Lower lobe of right lung (tissue), 2 donors: ENCODE data around the gene CFAP210. TPM values are rescaled to one million over a fixed set of nuclear protein-coding genes. Genes with fewer than 3 reads are reported as not detected.

Source experiments
- ATAC-seq, 2 donors: fragments of 200-7000 bp; cut with Tn5 transposase; one replicate each; pipeline ENCODE4 v1.9.1; 2020 to 2022; ENCODE audit warnings: mild to moderate bottlenecking in 2 of 2, moderate library complexity in 2 of 2
- DNase-seq: peaks from one replicate; pipeline ENCODE4 v3.0.0-alpha.2; 2020
- H3K27ac ChIP-seq: fragments of 200-600 bp; one replicate; pipeline ENCODE4 v1.8.0; 2022
- H3K27me3 ChIP-seq: fragments of 200-600 bp; one replicate; pipeline ENCODE4 v1.8.0; 2022; ENCODE audit warnings: low read depth
- H3K36me3 ChIP-seq: fragments of 200-600 bp; one replicate; pipeline ENCODE4 v1.8.0; 2022; ENCODE audit warnings: mild to moderate bottlenecking
- H3K4me1 ChIP-seq: fragments of 200-600 bp; one replicate; pipeline ENCODE4 v1.8.0; 2022
- H3K4me3 ChIP-seq: fragments of 200-600 bp; one replicate; pipeline ENCODE4 v1.8.0; 2022; ENCODE audit warnings: mild to moderate bottlenecking
- H3K9me3 ChIP-seq: fragments of 200-600 bp; one replicate; pipeline ENCODE4 v1.8.0; 2022
- intact Hi-C: fragments of 100-400 bp; cut with DNase I; formaldehyde crosslinking; loops from one replicate; pipeline ENCODE4 v1.11.0; 2022
- total RNA-seq: library from RNA; stranded (reverse); fragmentation: NEBNext Ultra II Directional; extraction: Animal tissue kit (Norgen Biotek cat#: 25700); gene quantifications from one replicate; pipeline ENCODE4 v1.2.1, GENCODE V29; 2021
- TF ChIP-seq, protein P1 (sequence below): fragments of 200-600 bp; IDR thresholded peaks from one replicate; pipeline ENCODE4 v1.8.0; 2022; ENCODE audit warnings: antibody characterized with exemption, mild to moderate bottlenecking
- donor health status: DM: no; HTN: yes; CAD: no; lungs with severe emphysema.

CFAP210 gene
- total RNA-seq, 1 donor from 2014 or later = 0.95 TPM

DNA sequence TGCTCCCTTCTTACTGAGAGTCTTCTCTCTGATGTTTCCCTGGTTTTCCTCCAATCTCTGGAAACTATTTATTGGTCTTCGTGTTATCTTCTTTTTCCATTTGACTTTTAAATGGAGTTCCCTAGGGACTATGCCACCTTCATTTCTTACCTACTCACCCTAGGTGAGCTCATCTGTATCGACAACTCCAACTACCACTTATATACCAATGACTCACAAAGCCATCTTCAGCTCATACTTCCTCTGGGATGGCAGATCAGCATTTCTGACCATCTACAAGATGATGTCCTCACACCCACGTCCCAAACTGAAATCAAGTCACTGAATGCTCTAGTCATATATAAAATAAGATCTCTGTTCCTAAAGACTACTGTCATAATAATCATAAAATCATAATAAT is 40.6 kb downstream of the CFAP210 start:
- intact Hi-C loops = no loop called here
- TF ChIP-seq, protein P1, sequence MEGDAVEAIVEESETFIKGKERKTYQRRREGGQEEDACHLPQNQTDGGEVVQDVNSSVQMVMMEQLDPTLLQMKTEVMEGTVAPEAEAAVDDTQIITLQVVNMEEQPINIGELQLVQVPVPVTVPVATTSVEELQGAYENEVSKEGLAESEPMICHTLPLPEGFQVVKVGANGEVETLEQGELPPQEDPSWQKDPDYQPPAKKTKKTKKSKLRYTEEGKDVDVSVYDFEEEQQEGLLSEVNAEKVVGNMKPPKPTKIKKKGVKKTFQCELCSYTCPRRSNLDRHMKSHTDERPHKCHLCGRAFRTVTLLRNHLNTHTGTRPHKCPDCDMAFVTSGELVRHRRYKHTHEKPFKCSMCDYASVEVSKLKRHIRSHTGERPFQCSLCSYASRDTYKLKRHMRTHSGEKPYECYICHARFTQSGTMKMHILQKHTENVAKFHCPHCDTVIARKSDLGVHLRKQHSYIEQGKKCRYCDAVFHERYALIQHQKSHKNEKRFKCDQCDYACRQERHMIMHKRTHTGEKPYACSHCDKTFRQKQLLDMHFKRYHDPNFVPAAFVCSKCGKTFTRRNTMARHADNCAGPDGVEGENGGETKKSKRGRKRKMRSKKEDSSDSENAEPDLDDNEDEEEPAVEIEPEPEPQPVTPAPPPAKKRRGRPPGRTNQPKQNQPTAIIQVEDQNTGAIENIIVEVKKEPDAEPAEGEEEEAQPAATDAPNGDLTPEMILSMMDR = no peak
- H3K9me3 ChIP-seq = no peaks in the 10 kb centered on the region
- H3K27me3 ChIP-seq = no peaks in the 10 kb centered on the region
- H3K4me1 ChIP-seq = no peaks in the 10 kb centered on the region
- H3K36me3 ChIP-seq = no peaks in the 10 kb centered on the region
- DNase-seq (no peak), ATAC-seq (no peak)
- H3K27ac ChIP-seq = no peak overlapping the region
- no peak overlapping the region for H3K4me3 ChIP-seq

DNA sequence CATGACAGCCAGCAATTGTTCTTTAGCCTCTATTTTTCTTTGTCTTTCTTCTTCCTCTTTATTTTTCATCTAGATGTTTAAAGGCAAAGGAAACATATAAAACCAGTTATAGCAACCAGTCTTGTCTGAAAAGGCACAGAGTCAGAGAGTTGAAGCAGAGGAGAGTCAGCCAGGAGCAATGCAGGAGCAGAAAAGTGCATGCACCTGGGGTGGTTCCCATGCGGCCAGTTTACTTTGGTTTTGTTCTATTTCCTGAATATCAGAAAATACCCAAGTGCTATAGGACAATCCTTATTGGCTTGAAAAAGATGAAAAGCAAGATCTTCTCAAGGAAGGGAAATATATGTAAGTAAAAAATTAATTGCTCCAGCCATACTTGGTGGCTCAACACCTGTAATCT is 44.9 kb downstream of the CFAP210 start:
- H3K36me3 ChIP-seq = no peaks in the 10 kb centered on the region
- TF ChIP-seq, protein P1 = no peak
- no peaks in the 10 kb centered on the region for H3K4me1 ChIP-seq
- intact Hi-C loops = no loop called here
- H3K27ac ChIP-seq = no peak overlapping the region
- H3K9me3 ChIP-seq = no peaks in the 10 kb centered on the region
- H3K27me3 ChIP-seq = no peaks in the 10 kb centered on the region
- ATAC-seq (no peak), DNase-seq (no peak)
- H3K4me3 ChIP-seq = no peak overlapping the region

DNA sequence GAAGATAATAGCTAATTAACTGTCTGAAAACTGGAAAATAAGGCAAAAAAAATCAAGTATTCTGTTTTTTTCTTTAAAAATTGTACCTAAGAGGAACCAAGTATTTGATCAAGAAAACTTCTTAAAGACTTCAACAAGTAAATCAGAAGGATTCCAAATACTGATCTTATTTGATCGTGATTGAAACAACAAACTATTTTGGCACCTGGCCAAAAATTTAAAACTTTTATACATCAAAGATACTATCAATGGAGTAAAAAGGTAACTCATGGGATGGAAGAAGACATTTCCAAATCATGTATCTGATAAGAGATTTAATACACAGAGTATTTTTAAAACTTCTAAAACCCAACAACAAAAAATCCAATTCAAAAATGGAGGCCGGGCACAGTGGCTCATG is 46.7 kb downstream of the CFAP210 start:
- intact Hi-C loops = no loop called here
- Histone ChIP-seq H3K27ac (no peak overlapping the region), H3K27me3 (no peaks in the 10 kb centered on the region), H3K9me3 (no peaks in the 10 kb centered on the region), H3K4me3 (no peak overlapping the region), H3K4me1 (no peaks in the 10 kb centered on the region), H3K36me3 (no peaks in the 10 kb centered on the region)
- ATAC-seq (no peak), DNase-seq (no peak)
- TF ChIP-seq, protein P1 = no peak

DNA sequence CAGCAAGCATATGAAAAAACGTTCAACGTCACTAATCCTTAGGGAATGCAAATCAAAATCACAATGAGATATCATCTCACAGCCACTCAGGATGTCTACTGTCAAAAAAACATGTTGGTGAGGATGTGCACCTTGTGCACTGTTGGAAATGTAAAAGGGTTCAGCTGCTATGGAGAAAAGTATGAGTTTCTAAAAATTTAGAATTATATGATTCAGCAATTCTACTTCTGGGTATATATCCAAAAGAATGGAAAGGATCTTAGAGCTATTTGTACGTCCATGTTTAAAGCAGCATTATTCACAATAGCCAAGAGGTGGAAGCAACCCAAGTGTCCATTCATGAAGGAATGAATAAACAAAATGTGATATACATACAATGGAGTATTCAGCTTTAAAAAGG is 50.0 kb downstream of the CFAP210 start:
- H3K27me3 ChIP-seq = no peaks in the 10 kb centered on the region
- no peaks in the 10 kb centered on the region for H3K9me3 ChIP-seq
- no peaks in the 10 kb centered on the region for H3K36me3 ChIP-seq
- H3K4me1 ChIP-seq = no peaks in the 10 kb centered on the region
- no peak for ATAC-seq
- H3K27ac ChIP-seq = no peak overlapping the region
- no peak for DNase-seq
- H3K4me3 ChIP-seq = no peak overlapping the region
- TF ChIP-seq, protein P1 = no peak
- intact Hi-C loops = no loop called here

DNA sequence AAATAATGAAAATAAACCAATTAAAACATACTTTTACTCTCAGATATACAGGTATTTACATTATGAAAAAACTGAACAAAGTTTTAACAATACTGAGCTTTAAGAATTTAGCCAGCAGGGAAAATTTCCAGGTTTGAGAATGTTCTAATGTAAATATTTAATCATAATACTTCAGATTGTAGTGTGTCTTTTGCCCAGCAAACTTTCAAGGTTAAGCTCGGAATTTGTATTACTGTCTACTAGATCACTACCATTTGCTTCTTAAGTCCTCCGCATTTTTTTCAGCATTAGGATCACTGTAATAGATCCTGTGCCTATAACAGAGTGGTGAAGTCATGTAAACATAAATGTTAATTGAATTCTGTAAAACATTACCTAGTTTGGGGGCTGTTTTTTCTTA is 52.7 kb downstream of the CFAP210 start:
- no peak for DNase-seq
- Histone ChIP-seq H3K27me3 (no peaks in the 10 kb centered on the region), H3K4me3 (no peak overlapping the region), H3K4me1 (no peaks in the 10 kb centered on the region), H3K9me3 (no peaks in the 10 kb centered on the region), H3K27ac (no peak overlapping the region), H3K36me3 (peaks cover 21% of the 10 kb centered on the region)
- ATAC-seq = no peak
- intact Hi-C loops = no loop called here
- TF ChIP-seq, protein P1 = no peak

DNA sequence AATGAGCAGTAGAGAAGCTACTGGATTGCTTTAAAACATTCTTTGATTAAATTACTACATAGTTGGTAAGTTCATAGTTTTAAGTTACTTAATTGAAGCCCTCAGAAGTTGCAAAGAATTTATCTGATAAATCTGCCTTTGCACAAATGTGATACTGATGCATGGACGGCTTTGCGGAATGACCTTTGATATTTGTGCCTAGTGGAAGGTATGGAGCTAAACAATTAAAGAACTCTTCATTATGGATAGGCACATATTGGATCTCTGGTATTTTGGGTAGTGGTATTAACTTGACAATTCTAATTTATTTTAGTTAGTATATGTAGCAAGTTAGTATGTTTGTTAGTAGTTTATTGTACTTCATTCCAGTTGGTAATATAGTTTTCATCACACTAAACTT is 54.1 kb downstream of the CFAP210 start:
- intact Hi-C loops = no loop called here
- no peak overlapping the region for H3K4me3 ChIP-seq
- no peaks in the 10 kb centered on the region for H3K9me3 ChIP-seq
- no peaks in the 10 kb centered on the region for H3K4me1 ChIP-seq
- H3K27me3 ChIP-seq = no peaks in the 10 kb centered on the region
- ATAC-seq = no peak
- no peak overlapping the region for H3K27ac ChIP-seq
- no peak for DNase-seq
- H3K36me3 ChIP-seq = peaks cover 35% of the 10 kb centered on the region
- TF ChIP-seq, protein P1 = no peak
